HepG2 (cell line): ENCODE data around the gene PITX3. TPM values are rescaled to one million over a fixed set of nuclear protein-coding genes. Genes with fewer than 3 reads are reported as not detected.

Experiments
- ATAC-seq: fragments of 200-7000 bp; cut with Tn5 transposase; 3 replicates; pipeline ENCODE4 v1.9.1; 2020; ENCODE audit warnings: mild to moderate bottlenecking, moderate library complexity
- BruUV-seq: library from RNA; stranded (reverse); fragments of 400-500 nt; replicated peaks from 2 replicates; lab custom pipeline; 2021; lab: Mats Ljungman, UMichigan
- CTCF ChIA-PET: fragments of 300-600 bp; formaldehyde crosslinking; extraction: SDS; loops from one replicate; lab custom pipeline; 2021; ENCODE audit warnings: low total read pairs, inconsistent platforms, low intra/inter-chr PET ratio; lab: Yijun Ruan, JAX
- POLR2A ChIA-PET: fragments of 350-600 bp; sonication (Branson Sonifier 250); formaldehyde crosslinking; loops from one replicate; lab custom pipeline; 2020; ENCODE audit warnings: antibody characterized with exemption, inconsistent platforms; lab: Yijun Ruan, JAX
- DNase-seq: peaks from one replicate; pipeline ENCODE4 v3.0.0-alpha.2; 2015; ENCODE audit warnings: low spot score
- FAIRE-seq: peaks from 3 replicates; lab custom pipeline; 2011; peaks lifted over from hg19 to GRCh38; lab: Jason Lieb, UNC
- H2AFZ ChIP-seq: one replicate; pipeline ENCODE4 v1.6.1; 2011; ENCODE audit warnings: low read length, inconsistent platforms
- H3K27ac ChIP-seq: fragments of 300-600 bp; 3 replicates; pipeline ENCODE4 v1.8.0; 2011; ENCODE audit warnings: mixed run types, mild to moderate bottlenecking, mixed read lengths, low read length, inconsistent platforms; ENCODE audit not compliant: insufficient read depth; ENCODE audit errors: extremely low read length
- H3K27me3 ChIP-seq, 2 experiments: fragments of 200-600 bp in 1 of 2; 2 replicates in 1 of 2; 3 replicates in 1 of 2; pipeline versions ENCODE4 v1.6.0 to v1.8.0; 2011; ENCODE audit warnings: low read length in 2 of 2, mild to moderate bottlenecking in 2 of 2, moderate library complexity in 2 of 2, inconsistent platforms in 1 of 2; ENCODE audit not compliant: insufficient read depth in 2 of 2, control insufficient read depth in 1 of 2
- H3K36me3 ChIP-seq, 2 experiments: fragments of 200-600 bp in 1 of 2; replicated peaks in 1 of 2; 2 replicates in 1 of 2; 3 replicates in 1 of 2; pipeline versions ENCODE4 v1.5.1 to v1.8.0; 2011; ENCODE audit warnings: low read length in 2 of 2, inconsistent platforms in 1 of 2; ENCODE audit not compliant: insufficient read depth in 2 of 2, control insufficient read depth in 1 of 2
- H3K4me1 ChIP-seq: 2 replicates; pipeline ENCODE4 v1.5.1; 2012; ENCODE audit warnings: low read length, inconsistent platforms; ENCODE audit not compliant: insufficient read depth
- H3K4me2 ChIP-seq: 2 replicates; pipeline ENCODE4 v1.6.0; 2011; ENCODE audit warnings: low read depth, low read length, inconsistent platforms
- H3K4me3 ChIP-seq, 3 experiments: fragments of 200-600 bp in 1 of 3; sonication (generic), shearing (Covaris generic) in 1 of 3; replicated peaks in 1 of 3; 2 replicates each; pipeline ENCODE4 v1.5.1; 2011 to 2016; ENCODE audit warnings: low read length in 3 of 3, inconsistent platforms in 2 of 3, low read depth in 2 of 3, mild to moderate bottlenecking in 2 of 3, control low read depth in 1 of 3, mixed read lengths in 1 of 3; ENCODE audit not compliant: insufficient read depth in 1 of 3
- H3K79me2 ChIP-seq: one replicate; pipeline ENCODE4 v1.6.1; 2011; ENCODE audit warnings: low read length, inconsistent platforms; ENCODE audit not compliant: insufficient read depth
- H3K9ac ChIP-seq: 2 replicates; pipeline ENCODE4 v1.6.0; 2011; ENCODE audit warnings: mild to moderate bottlenecking, low read depth, low read length, inconsistent platforms; ENCODE audit not compliant: insufficient read depth
- H3K9me3 ChIP-seq: 2 replicates; pipeline ENCODE4 v1.5.1; 2012; ENCODE audit warnings: mild to moderate bottlenecking, low read length
- H4K20me1 ChIP-seq: 2 replicates; pipeline ENCODE4 v1.6.0; 2011; ENCODE audit warnings: inconsistent platforms, mild to moderate bottlenecking, low read length, moderate library complexity; ENCODE audit not compliant: insufficient read depth
- AGO2 ChIP-seq: fragments of 200-400 bp; formaldehyde crosslinking; optimal IDR thresholded peaks from 2 replicates; pipeline ENCODE3; 2017; ENCODE audit warnings: mild to moderate bottlenecking, low read depth, low read length, moderate library complexity
- CAMTA2 ChIP-seq: sonication (generic); formaldehyde crosslinking; IDR thresholded peaks from 2 replicates; pipeline ENCODE4 v1.4.0; 2020; ENCODE audit warnings: mild to moderate bottlenecking, missing genetic modification reagents, borderline replicate concordance
- HIVEP1 ChIP-seq: sonication (generic); formaldehyde crosslinking; IDR thresholded peaks from 2 replicates; pipeline ENCODE4 v1.4.0; 2020; ENCODE audit warnings: mild to moderate bottlenecking, missing genetic modification reagents
- NFYC ChIP-seq: IDR thresholded peaks from 2 replicates; pipeline ENCODE4 v1.6.1; 2016; ENCODE audit warnings: missing genetic modification reagents, missing compliant biosample characterization
- ZIK1 ChIP-seq: sonication (generic); formaldehyde crosslinking; IDR thresholded peaks from 2 replicates; pipeline ENCODE4 v1.5.0; 2020; ENCODE audit warnings: mild to moderate bottlenecking, low read depth, missing genetic modification reagents, borderline replicate concordance
- ZKSCAN1 ChIP-seq: fragments of 150-350 bp; IDR thresholded peaks from 2 replicates; pipeline ENCODE4 v1.6.1; 2014; ENCODE audit warnings: low read length
- ZNF143 ChIP-seq: sonication (generic); formaldehyde crosslinking; IDR thresholded peaks from 2 replicates; pipeline ENCODE4 v1.4.0; 2020; ENCODE audit warnings: missing genetic modification reagents
- ZNF337 ChIP-seq: sonication (generic); formaldehyde crosslinking; IDR thresholded peaks from 2 replicates; pipeline ENCODE4 v1.5.1; 2020; ENCODE audit warnings: missing genetic modification reagents, low read depth, mild to moderate bottlenecking, borderline replicate concordance
- WGBS: methylation state at CpG from one replicate; pipeline ENCODE4 v1.1.6; 2017; ENCODE audit warnings: low lambda C conversion rate; 5-methylcytosine and 5-hydroxymethylcytosine counted together
- in situ Hi-C: cut with HindIII; loops from 2 replicates; pipeline ENCODE4 v1.10.0; 2017; ENCODE audit warnings: low pct_unique_long_range_greater_than_20kb; ENCODE audit not compliant: extremely low pct_ligation_motif_present
- intact Hi-C: fragments of 100-400 bp; cut with micrococcal nuclease; formaldehyde crosslinking; loops from one replicate; pipeline ENCODE4 v1.10.0; 2022; ENCODE audit not compliant: unreplicated experiment
- polyA plus RNA-seq, 8 experiments: library from polyadenylated mRNA; depleted of rRNA in 3 of 8; stranded (reverse) in 7 of 8; unstranded in 1 of 8; fragments of >200 nt; fragmentation: Illumina TruSeq in 4 of 8; extraction: Trizol in 4 of 8; gene quantifications; 2 replicates each; pipeline versions ENCODE4 v1.2.1 to v1.2.3, GENCODE V29; 2011 to 2016; ENCODE audit warnings: low read depth in 4 of 8, missing spikeins in 1 of 8, mixed read lengths in 1 of 8; ENCODE audit not compliant: insufficient read depth in 1 of 8
- total RNA-seq, 5 experiments: library from RNA; depleted of rRNA; stranded (reverse); fragments of >200 nt; fragmentation: Illumina TruSeq; extraction: Trizol; gene quantifications; 2 replicates each; pipeline ENCODE4 v1.2.3, GENCODE V29; 2016; ENCODE audit warnings: low read depth in 1 of 5
- TF ChIP-seq, protein P1 (sequence below): sonication (generic); formaldehyde crosslinking; IDR thresholded peaks from 2 replicates; pipeline ENCODE4 v1.4.0; 2020; ENCODE audit warnings: missing genetic modification reagents
- TF ChIP-seq, protein P2 (sequence below): IDR thresholded peaks from 2 replicates; pipeline ENCODE4 v1.4.0; 2020; ENCODE audit warnings: mild to moderate bottlenecking, missing genetic modification reagents
- TF ChIP-seq, protein P3 (sequence below): sonication (generic); formaldehyde crosslinking; IDR thresholded peaks from 2 replicates; pipeline ENCODE4 v1.5.1; 2020; ENCODE audit warnings: missing genetic modification reagents, mild to moderate bottlenecking, borderline replicate concordance

The PITX3 gene
- total and polyA plus RNA-seq, 2 of the 13 experiments (the other 11 are each of a cell fraction or from before 2014, with no cell fraction given): not detected

DNA sequence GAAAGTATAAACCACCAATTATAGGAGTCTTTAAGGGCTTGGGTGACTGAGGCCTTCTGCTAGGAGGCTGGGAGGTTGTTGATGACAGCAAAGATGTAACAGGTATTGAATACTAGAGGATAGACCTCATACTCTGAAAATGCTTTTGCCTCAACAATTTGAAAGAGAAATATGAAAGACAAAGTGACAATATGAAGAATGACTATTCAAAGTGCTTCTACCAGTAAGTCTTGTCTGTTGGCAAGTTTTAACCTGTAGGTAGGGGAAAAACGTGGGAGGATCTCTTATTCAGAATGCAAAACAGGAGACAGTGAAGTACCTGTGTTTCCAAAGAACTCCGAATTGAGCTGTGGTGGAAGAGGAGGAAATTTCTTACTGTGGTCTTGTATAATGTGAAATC, 42.2 kb upstream of the PITX3 start:
- DNase-seq (no peak), FAIRE-seq (no peak), ATAC-seq (no peak)
- Histone ChIP-seq H3K36me3 (peaks cover 3 to 19% of the 10 kb centered on the region in 2 experiments; a peak in 3 of 5 replicates), H3K27me3 (no peaks in the 10 kb centered on the region), H3K4me3 (no peak overlapping the region), H3K4me1 (peaks cover 9% of the 10 kb centered on the region), H2AFZ (no peak overlapping the region), H3K4me2 (no peak overlapping the region), H3K79me2 (peaks cover 27% of the 10 kb centered on the region), H3K27ac (no peak overlapping the region), H4K20me1 (0 out of 2 replicates have a peak, but pooled peaks cover 2% of the 10 kb centered on the region), H3K9me3 (no peaks in the 10 kb centered on the region), H3K9ac (no peak overlapping the region)
- intact Hi-C loops: loop anchor here (10.0 kb wide), 1 partner anchor 51 kb away; no protein-coding TSS in a partner anchor
- WGBS: 85% methylated on average over 2 of the region's 2 CpGs
- TF ChIP-seq ZNF143 (CRISPR knock-in tag) (no peak), HIVEP1 (CRISPR knock-in tag) (no peak), CAMTA2 (CRISPR knock-in tag) (no peak), ZIK1 (no peak), AGO2 (no peak), NFYC (CRISPR knock-in tag) (no peak), ZNF337 (CRISPR knock-in tag) (no peak), ZKSCAN1 (no peak)
- TF ChIP-seq, protein P1, sequence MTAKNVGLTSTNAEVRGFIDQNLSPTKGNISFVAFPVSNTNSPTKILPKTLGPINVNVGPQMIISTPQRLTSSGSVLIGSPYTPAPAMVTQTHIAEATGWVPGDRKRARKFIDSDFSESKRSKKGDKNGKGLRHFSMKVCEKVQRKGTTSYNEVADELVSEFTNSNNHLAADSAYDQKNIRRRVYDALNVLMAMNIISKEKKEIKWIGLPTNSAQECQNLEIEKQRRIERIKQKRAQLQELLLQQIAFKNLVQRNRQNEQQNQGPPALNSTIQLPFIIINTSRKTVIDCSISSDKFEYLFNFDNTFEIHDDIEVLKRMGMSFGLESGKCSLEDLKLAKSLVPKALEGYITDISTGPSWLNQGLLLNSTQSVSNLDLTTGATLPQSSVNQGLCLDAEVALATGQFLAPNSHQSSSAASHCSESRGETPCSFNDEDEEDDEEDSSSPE (CRISPR knock-in tag): no peak
- TF ChIP-seq, protein P2, sequence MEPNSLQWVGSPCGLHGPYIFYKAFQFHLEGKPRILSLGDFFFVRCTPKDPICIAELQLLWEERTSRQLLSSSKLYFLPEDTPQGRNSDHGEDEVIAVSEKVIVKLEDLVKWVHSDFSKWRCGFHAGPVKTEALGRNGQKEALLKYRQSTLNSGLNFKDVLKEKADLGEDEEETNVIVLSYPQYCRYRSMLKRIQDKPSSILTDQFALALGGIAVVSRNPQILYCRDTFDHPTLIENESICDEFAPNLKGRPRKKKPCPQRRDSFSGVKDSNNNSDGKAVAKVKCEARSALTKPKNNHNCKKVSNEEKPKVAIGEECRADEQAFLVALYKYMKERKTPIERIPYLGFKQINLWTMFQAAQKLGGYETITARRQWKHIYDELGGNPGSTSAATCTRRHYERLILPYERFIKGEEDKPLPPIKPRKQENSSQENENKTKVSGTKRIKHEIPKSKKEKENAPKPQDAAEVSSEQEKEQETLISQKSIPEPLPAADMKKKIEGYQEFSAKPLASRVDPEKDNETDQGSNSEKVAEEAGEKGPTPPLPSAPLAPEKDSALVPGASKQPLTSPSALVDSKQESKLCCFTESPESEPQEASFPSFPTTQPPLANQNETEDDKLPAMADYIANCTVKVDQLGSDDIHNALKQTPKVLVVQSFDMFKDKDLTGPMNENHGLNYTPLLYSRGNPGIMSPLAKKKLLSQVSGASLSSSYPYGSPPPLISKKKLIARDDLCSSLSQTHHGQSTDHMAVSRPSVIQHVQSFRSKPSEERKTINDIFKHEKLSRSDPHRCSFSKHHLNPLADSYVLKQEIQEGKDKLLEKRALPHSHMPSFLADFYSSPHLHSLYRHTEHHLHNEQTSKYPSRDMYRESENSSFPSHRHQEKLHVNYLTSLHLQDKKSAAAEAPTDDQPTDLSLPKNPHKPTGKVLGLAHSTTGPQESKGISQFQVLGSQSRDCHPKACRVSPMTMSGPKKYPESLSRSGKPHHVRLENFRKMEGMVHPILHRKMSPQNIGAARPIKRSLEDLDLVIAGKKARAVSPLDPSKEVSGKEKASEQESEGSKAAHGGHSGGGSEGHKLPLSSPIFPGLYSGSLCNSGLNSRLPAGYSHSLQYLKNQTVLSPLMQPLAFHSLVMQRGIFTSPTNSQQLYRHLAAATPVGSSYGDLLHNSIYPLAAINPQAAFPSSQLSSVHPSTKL (CRISPR knock-in tag): no peak
- TF ChIP-seq, protein P3, sequence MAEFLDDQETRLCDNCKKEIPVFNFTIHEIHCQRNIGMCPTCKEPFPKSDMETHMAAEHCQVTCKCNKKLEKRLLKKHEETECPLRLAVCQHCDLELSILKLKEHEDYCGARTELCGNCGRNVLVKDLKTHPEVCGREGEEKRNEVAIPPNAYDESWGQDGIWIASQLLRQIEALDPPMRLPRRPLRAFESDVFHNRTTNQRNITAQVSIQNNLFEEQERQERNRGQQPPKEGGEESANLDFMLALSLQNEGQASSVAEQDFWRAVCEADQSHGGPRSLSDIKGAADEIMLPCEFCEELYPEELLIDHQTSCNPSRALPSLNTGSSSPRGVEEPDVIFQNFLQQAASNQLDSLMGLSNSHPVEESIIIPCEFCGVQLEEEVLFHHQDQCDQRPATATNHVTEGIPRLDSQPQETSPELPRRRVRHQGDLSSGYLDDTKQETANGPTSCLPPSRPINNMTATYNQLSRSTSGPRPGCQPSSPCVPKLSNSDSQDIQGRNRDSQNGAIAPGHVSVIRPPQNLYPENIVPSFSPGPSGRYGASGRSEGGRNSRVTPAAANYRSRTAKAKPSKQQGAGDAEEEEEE (CRISPR knock-in tag): no peak
- POLR2A ChIA-PET: no interaction called here
- CTCF ChIA-PET: no interaction called here
- in situ Hi-C loops: no loop called here
- BruUV-seq: no TSS peak
